Stimulated activated CD4-positive, alpha-beta T cell treated with anti-CD3 and anti-CD28 coated beads, Interleukin-2, amount 100 ng/mL, for 4 hours (primary cell): ENCODE data around the gene CPNE2.
"Not testable (repeated sequence)": the region's sequence is repeated elsewhere in the genome, so short reads cannot be mapped to it uniquely, and the experiment has no call there.

ENCODE experiments used
- DNase-seq: peaks from one replicate; pipeline ENCODE4 v3.0.0-alpha.2; 2020; ENCODE audit warnings: low read depth

CPNE2 gene

DNA sequence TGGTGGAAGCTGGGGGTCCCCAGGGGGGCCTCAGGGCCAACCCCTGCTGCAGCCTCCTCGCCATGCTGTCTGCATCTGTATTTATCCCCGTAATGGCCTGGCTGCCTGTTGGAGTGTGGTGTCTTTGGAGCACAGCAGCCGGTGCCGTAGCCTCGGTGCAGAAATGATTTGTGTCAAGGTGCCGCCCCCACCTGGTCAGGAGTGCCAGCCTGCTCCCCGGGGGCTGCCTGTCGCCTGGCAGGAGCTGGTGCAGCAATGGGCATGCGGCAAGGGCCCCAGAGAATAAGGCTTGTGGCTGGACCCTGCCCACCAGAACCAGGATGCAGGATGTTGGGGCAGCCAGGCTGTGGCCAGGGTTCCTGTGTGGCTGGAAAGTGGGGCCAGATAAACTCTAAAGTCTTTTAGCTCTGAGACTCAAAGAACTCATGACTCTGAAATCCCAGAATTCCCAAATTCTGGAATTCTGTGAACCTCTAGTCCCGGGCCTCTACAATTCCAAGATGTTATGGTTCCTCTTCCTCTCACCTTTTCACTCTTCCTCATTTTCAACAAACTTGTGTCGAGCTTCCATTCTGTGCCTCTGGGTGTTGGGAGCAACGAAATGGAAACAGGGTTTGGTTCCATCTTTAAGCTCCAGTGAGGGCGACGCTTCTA is 5.9 kb downstream of the CPNE2 start:
- DNase-seq, result no peak

DNA sequence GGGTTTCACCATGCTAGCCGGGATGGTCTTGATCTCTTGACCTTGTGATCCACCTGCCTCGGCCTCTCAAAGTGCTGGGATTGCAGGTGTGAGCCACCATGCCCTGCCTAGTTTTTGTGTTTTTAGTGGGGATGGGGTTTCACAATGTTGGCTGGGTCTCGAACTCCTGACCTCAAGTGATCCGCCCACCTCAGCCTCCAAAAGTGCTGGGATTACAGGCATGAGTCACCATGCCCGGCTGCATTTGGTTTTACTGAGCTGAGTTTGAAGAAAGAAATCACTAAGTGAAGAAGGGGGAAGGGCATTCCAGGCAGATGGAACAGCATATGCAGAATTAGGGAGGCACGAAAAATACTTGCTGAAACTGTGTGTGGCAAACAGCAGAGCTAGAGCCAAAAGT is 7.6 kb downstream of the CPNE2 start:
- not testable (repeated sequence) for DNase-seq

DNA sequence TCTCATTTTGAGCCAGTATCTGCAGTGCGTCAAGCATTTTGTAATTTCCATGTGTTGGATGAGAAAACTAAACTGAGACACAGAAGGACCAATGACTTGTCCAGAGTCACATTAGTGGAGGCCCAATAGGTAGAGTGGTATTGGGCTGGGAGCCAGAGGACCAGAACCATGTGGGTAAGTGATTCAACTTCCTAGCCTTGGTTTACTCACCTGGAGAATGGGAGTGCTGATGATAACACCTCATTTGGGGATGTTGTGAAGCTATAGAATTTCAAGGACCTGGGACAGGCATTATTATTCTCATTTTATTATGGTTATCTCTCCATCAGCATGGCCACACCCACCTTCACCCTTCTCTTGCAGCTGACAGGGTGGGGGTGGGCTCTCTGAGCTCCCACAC is 8.1 kb downstream of the CPNE2 start:
- DNase-seq, result no peak

DNA sequence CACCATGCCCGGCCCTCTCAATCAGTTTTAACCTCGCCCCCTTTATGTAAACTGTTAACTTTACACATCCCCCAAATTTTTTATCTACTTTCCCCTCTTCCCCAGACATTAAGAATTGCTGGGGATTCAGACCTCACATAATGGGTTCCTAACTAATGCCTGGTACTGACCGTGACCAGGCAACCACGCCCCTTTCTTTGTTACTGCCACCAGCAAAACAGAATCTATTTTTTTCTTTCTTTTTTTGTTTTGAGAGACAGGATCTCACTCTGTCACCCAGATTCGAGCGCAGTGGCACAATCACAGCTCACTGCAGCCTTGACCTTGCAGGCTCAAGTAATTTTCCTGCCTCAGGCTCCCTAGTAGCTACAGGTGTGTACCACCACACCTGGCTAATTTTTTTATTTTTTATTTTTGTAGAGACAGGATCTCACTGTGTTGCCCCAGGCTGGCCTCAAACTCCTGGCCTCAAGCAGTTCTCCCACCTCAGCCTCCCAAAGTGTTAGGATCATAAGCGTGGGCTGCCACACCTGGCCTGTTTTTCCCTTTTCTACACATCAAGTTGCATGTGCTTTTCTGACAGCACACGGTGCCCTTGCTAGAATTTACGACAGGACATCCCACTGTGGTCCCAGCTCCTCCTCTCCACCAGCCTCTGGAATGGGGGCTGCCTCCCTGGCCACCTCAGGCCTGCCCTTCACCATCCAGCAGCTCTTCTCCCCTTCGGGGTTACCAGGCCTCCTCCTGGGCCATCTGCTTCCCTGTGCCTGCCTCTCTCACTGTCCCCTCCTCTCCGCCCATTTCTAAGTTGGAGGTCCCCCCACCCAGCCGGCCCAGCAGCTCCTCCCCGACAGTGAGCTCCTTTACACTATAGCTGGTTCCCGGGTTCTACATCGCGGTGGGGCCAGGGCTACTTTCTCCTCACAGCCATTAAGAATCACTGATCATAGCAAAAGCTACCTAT is 10.8 kb downstream of the CPNE2 start:
- DNase-seq, result no peak

DNA sequence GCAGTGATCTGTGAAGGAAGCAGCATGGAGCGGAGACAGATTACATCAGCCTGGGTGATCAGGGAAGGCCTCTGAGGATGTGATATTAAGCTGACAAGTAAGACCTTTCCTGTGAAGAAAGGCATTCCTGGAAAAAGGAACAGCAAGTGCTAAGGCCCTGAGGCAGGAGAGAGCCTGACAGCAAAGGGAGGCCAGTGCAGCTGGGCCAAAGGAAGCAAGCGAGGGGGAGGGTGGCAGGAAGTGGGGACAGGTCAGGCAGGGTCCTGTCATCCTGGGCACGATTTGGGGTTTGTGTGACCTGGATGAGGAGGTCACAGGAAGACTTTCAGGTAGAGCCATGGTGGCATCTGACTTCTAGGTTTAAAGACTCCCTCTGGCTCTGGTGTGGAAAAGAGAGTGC is 12.3 kb downstream of the CPNE2 start:
- DNase-seq, result no peak

DNA sequence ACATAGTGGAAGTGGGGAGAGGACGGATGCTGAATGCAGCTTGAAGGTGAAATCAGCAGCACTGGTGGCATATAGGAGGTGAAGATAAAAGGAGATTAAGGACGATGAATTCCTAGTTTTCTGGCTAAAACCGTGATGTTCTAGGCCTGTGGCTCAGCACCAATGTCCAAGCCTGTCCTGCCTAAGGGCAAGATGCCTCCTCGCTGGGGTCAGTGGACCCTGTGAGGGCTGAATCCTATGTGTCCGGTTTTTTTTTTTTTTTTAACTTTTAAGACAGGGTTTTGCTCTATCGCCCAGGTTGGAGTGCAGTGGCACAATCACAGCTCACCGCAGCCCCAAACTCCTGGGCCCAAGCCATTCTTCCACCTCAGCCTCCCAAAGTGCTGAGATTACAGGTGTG is 12.8 kb downstream of the CPNE2 start:
- no peak for DNase-seq

DNA sequence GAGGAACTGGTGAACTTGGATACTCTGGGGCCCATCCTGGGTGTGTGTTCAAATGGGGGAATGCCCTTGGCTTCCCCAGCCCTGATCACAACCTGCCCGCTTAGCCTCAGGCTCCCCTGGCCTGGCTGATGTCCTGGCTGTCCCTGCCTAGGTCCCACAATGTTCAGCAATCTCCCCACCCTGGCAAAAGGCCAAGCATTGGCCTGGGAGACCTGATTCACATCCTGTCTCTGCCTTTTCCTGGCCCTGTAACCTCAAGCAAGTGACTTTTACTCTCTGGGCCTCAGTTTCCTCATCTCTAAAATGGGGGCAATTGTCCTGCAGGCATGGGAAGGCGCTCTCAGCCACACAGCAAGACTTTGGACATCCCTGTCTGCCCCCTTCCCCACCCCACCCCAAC is 14.4 kb downstream of the CPNE2 start:
- no peak for DNase-seq

DNA sequence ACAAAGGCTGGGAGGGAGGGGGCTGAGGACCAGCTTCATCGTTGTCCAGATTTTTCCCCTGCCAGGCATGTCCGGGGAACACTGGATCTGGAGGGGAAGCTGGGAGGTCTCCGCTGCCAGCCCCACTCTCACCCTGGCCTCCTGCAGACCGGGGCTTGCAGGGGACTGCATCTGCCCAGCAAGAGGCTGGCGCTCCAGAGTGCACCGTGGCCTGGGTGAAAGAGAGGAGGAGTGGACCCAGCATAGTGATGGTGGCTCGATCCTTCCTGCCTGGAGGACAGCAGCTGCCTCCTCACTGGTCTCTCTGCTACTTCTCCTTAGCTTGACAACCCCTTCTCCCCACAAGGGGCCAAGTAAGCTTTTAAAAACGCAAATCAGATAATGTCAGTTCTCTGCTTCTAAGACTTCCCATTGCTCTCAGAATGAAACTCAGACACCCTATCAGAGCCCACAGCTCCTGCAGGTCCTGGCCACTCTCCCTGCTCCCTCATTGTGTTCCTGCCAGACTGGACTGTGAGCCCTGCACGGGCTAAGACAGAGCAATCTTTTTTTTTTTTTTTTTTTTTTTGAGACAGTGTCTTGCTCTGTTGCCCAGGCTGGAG is 15.0 kb downstream of the CPNE2 start:
- no peak for DNase-seq

DNA sequence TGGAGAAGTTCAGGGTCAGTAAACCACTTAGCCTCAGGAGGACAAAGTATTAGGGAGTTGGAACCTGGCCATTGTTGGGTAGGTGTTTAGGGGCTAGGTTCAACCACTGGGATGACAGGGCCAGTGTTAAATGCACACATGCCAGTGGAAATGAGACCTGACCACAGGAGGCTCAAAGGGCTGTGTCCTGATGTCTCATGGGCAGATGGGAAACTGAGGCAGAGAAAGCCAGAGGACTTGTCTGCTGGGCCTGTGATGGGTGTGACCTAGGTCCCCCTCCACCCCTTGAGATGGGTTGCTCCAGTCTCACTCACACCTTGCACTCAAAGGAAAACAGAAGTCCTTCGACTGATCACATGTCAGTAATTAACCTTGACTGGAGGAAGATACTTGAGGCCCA is 16.0 kb downstream of the CPNE2 start:
- DNase-seq, result no peak

DNA sequence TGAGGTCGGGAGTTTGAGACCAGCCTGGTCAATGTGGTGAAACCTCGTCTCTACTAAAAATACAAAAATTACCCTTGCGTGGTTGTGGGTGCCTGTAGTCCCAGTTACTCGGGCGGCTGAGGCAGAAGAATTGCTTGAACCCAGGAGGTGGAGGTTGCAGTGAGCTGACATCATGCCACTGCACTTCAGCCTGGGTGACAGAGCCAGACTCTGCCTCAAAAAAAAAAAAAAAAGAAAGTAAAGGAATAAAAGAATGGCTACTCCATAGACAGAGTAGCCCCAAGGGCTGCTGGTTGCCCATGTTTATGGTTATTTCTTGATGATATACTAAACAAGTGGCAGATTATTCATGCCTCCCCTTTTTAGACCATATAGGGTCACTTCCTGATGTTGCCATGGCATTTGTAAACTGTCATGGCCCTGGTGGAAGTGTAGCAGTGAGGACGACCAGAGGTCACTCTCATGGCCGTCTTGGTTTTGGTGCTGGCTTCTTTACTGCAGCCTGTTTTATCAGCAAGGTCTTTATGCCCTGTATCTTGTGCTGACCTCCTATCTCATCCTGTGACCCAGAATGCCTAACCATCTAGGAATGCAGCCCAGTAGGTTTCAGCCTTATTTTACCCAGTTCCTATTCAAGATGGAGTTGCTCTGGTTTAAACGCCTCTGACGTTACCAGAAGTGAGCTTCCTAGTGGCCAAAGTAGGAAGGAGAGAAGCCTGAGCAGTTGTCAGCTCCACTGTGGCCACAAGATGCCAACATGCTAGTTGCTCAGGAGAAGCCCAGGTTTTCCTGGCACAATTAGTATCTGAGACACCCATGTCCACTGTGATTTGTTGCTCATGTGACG is 17.1 kb downstream of the CPNE2 start:
- not testable (repeated sequence) for DNase-seq

DNA sequence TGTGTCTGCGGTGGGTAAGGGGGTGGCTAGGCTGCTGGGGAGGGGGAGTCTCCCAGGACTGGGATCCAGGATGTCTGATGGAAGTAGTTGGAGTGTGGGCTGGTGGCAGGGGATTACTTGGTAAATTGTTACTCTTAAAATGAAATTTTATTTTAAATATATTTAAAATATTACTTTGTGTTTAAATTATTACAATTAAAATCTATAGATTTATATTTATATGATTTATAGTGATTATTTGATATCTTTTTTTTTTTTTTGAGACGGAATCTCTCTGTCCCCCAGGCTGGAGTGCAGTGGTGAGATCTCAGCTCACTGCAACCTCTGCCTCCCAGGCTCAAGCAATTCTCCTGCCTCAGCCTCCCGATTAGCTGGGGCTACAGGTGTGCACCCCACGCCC is 18.6 kb downstream of the CPNE2 start:
- no peak for DNase-seq

DNA sequence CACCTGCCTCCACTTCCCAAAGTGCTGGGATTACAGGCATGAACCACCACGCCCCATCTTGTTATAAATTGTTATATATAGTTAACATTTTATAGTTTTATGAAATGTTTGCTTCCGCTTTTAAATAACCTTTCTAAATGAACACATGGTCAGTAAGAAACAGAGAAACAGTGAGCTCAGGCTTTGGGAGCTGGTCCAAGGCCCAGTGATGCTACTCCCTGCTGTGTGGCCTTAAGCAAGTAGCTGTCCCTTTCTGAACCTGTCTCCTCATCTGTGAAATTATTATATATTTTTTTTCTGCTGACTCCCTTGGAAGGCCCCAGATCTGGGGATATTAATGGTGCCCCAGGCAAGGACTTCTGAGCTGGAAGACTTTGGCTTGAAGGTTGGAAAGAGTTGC is 19.0 kb downstream of the CPNE2 start:
- no peak for DNase-seq

DNA sequence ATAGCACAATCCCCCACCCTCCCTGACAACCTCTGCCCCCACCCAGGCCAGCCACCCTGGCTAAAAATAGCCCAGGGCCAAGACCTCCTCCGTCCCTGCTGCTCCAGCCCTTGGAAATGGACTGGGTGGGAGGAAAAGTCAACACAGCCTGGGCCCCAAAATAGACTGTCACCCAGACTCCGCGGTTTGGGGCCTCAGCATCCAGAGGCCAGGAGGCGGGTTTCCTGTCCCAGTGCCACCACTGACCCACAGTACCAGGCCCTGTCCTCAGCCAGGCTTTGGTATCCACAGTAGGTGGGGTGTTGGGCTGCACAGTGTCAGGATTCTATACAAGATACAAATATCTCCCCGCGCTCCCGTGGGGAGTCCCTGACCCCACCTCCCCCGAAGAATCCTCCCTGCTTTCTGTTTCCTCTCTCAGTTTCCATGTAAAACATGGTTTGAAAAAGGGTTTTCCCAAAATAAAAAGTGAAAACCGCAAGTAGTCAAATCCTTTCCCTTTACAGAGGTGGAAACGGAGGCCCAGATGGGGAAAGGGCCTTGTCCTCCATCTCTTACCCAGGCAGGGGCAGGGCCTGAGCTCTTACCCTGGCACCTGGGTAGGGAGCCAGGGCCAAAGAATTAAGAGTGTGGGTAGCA is 20.1 kb downstream of the CPNE2 start:
- no peak for DNase-seq

DNA sequence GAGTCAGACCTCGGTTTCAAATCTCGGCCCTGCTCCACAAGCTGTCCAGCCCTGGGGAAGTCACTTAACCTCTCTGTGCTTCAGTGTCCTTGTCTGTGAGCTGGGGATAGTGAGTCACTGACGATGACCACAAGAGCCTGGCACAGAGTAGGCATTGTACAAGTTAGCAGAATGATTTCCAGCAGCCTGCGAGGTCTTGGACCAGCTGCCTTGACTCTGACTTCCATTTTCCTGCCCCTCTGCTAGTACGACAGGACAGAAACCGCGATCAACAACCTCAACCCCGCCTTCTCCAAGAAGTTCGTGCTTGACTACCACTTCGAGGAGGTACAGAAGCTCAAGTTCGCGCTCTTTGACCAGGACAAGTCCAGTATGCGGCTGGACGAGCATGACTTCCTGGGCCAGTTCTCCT is 20.7 kb downstream of the CPNE2 start:
- no peak for DNase-seq

DNA sequence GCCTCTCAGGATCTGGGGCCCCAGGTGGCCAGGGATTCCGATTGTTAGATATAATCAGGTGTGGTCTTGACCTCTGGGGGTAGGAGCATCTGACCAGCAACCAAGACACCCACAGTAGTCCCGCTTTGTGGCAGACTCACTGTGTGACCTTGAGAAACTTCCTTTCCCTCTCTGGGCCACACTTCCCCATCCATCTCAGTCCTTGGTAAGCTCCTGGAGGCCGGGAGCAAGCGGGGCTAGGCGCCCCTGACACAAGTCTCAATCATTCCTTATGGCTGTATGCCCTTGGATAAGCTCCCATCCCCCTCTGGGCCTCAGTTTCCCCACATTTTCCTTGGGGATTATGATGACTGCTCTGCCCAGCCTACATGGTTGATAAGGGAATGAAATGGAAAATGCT is 21.3 kb downstream of the CPNE2 start:
- no peak for DNase-seq

DNA sequence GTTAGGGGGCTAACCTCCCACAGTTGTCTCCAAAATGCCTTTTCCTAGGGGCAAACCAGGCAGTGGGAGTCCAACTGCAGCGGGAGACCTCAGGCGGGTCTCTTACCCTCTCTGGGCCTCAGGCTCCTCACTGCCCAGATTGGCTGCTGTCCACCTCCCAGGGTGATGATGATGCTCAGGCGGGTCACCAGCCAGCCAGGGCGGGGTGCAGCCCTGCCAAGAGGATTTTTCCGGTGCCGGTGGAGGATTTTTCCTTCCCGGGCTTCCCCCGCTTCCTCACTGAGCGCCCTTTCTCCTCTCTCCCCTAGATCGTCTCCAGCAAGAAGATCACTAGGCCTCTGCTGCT is 22.8 kb downstream of the CPNE2 start:
- DNase-seq, result no peak

DNA sequence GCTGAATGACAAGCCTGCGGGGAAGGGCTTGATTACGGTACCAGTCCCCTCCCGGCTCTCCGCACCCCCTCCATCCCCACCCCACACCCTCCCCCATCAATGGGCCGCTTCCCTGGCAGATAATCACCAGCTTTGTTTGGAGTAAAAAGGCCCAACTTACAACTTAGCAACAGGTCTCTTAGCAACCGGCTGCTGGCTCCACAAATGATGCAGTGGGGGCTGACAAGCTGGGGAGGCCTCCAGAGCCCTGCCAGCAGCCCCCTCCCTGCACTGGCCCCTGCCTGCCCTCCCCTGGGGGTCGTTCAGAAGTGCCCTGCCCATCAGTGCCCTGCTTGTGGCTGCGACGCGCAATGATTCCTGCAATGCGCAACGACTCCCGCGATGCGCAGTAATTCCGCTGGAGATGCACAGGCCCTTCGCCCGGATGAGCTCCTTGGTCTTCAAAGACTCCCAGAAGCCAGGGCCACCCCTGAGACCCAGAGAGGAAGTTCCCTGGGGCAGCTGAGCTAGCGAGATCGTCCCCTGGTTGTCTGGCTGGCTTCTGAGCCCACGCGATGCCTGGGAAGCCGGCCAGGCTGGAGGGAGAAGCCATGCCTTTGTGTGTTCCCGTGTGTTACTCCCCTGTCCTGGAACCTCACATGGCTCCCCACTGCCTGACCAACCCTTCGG is 23.3 kb downstream of the CPNE2 start:
- DNase-seq, result no peak

DNA sequence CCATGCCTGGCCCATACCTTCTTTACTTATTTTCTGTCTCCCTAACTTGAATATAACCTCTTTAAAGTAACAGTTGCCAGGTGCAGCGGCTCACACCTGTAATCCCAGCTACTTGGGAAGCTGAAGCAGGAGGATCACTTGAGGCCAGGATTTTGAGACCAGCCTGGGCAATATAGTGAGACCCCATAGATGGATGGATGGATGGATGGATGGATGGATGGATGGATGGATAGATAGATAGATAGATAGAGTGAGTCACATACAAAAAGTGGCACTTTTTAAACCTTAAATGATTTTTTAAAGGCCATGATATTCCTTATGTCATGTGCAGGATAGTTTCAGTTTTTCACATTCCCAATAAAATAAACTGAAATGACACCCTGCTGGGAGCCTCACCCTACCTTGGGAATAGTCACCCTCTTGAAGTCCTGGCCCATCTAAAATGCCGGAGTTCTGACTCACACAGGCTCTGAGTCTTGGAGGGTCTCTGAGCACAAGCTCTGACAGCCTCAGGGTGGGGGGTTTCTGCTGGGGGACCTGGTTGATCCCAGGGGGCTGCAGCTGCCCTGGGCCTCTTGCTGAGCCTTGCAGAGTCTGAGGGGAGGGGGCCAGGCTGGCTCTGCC is 26.2 kb downstream of the CPNE2 start:
- DNase-seq, result no peak

DNA sequence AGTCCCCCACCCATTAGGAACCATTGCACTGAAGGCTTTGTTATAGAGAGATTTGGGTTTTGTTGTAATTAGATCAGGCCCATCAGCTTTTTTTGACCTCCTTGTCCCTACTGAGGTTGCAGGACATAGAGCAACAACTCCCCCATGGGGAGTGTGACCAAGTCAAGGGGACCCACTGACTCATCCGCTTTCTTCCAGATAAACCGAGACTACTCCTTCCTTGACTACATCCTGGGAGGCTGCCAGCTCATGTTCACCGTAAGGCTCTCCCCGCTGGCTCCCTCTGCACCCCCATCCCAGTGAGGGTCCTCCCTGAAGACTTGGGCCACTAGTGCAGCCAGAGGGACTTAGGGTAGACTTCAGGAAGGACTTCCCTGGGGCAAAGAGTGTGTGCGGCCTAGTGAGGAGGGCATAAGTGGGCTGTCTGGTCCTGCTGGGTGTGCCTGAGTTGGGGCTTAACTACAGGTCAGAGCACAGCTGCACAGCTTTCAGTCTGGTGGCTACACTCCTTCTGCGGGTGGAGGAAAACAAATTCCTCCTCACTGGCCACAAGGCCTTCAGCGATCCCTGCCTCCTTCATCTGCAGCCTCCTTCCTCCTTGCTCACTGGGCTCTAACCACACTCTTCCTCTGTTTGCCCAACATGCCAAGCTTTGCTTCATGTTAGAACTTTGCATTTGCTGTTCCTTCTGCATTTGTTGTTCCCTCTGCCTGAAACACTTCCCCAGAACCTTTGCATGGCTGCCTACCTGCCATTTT is 31.0 kb downstream of the CPNE2 start:
- DNase-seq, result no peak
